CD4-positive, alpha-beta T cell treated with Interferon gamma for 1 hour (primary cell): Measurements from ENCODE around the gene RAD51AP2.
"Not testable (repeated sequence)": the region's sequence is repeated elsewhere in the genome, so short reads cannot be mapped to it uniquely, and the experiment has no call there.

Experiments
- DNase-seq: peaks from one replicate; pipeline ENCODE4 v3.0.0-alpha.2; 2020

Gene RAD51AP2

GRCh38 chr2:17536416-17536815, 18.2 kb upstream of the RAD51AP2 start:
- DNase-seq = no peak

- DNase-seq = no peak
These were observed 15.3 kb upstream of the RAD51AP2 start for GRCh38 chr2:17533546-17533945.

GRCh38 chr2:17529771-17530170, 11.5 kb upstream of the RAD51AP2 start:
- DNase-seq = no peak

GRCh38 chr2:17522303-17522702, 4.1 kb upstream of the RAD51AP2 start:
- DNase-seq = no peak

- no peak for DNase-seq
These were observed 3.4 kb upstream of the RAD51AP2 start for GRCh38 chr2:17521621-17522020.

GRCh38 chr2:17520761-17521160, 2.5 kb upstream of the RAD51AP2 start:
- no peak for DNase-seq

- DNase-seq = no peak
These were observed 1.2 kb upstream of the RAD51AP2 start for GRCh38 chr2:17519486-17519885.

- no peak for DNase-seq
These were observed 594 bp downstream of the RAD51AP2 start for GRCh38 chr2:17517481-17518211.

- DNase-seq = no peak
These were observed 2.6 kb downstream of the RAD51AP2 start for GRCh38 chr2:17515652-17516051.

GRCh38 chr2:17506736-17507616, 11.3 kb downstream of the RAD51AP2 start:
- DNase-seq = no peak

- no peak for DNase-seq
These were observed 20.5 kb downstream of the RAD51AP2 start for GRCh38 chr2:17497718-17498117.

- DNase-seq = no peak
These were observed 22.6 kb downstream of the RAD51AP2 start for GRCh38 chr2:17495590-17495989.

GRCh38 chr2:17490165-17490564, 28.1 kb downstream of the RAD51AP2 start:
- not testable (repeated sequence) for DNase-seq

GRCh38 chr2:17488610-17489009, 29.6 kb downstream of the RAD51AP2 start:
- not testable (repeated sequence) for DNase-seq

- DNase-seq = no peak
These were observed 34.7 kb downstream of the RAD51AP2 start for GRCh38 chr2:17483496-17483895.

- DNase-seq = no peak
These were observed 35.6 kb downstream of the RAD51AP2 start for GRCh38 chr2:17482651-17483050.

- DNase-seq = no peak
These were observed 38.4 kb downstream of the RAD51AP2 start for GRCh38 chr2:17479875-17480274.

GRCh38 chr2:17476830-17477229, 41.4 kb downstream of the RAD51AP2 start:
- DNase-seq = no peak

GRCh38 chr2:17476064-17476463, 42.2 kb downstream of the RAD51AP2 start:
- no peak for DNase-seq

GRCh38 chr2:17475286-17475685, 43.0 kb downstream of the RAD51AP2 start:
- DNase-seq = no peak

- DNase-seq = no peak
These were observed 46.3 kb downstream of the RAD51AP2 start for GRCh38 chr2:17471979-17472378.

GRCh38 chr2:17470855-17471641, 47.2 kb downstream of the RAD51AP2 start:
- no peak for DNase-seq

- DNase-seq = no peak
These were observed 57.2 kb downstream of the RAD51AP2 start for GRCh38 chr2:17461087-17461475.
